ENCODE measurements around the gene ZFAND2A.
"Not testable (repeated sequence)": the region's sequence is repeated elsewhere in the genome, so short reads cannot be mapped to it uniquely, and the experiment has no call there.

The ZFAND2A gene

DNA sequence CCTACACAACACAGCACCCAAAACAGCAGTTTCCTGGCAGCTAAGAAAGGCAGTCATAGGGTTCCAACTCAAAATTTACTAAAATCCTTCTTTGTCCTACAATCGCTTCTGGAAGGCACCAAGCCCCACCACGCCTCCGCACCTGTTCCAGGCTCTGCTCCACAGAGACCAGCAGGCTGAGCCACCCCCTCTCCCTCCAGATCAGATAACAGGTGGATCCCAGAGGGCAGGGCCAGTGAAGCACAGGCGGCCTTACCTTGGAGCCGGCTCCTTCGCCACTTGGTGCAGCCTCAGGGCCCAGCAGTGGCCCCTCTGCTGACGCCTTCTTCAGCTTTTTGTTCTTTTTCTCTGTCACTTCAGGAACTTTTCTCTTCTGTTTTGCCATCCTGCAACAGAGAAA is 33.0 kb downstream of the ZFAND2A start:
- no peak for DNase-seq

DNA sequence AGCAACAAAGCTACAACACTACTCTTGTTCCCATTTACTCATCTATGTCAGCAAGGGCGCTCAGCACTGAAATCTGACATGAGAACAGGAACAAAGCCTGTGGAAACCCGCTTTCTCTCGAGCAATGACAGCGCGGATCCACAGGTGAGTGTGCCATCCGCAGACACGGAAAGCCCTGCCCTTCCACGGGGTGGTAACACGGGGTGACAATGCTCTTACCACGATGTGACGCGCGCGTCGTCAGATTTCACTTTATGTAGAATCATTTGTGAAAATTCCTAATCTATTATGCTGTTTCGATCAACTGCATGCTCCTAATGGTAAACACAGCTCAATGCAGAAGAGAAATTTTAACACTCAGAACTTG is 34.4 kb downstream of the ZFAND2A start:
- no peak for DNase-seq

DNA sequence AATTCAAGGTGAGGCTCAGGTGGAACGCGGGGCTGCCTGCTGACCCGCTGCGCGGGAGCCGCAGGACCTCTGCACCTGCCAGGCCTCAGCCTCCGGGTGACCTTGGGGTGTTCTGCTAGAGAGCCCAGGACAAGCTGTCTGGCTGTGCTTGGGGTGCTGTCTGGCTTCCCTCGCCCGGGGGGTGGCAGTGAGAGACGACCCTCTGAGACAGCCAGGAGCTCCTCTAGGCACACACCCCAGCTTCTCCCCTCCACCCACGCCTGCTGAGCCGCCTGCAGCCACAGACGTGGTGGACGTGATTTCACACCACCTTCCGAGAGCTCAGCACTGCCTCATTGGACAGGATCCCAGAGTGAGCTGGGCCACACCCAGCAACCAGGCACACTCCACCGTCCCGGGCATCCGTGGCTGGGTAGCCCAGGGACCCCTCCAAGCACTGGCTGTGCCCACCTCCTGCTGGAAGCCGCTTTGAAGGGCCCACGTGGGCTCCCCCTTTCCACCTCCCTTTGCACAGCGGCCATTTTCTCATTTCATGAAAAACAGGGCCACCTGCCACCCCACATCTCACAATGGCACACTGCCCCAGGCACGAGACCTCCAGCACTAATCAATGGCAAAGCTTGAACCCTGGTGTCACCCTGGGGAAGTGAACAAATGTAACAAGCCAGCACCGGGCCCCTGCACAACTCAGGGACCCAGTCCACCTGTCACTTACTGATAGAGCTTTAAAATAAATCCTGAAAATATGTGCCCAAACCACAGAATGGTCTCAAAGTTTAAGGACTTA is 35.0 kb downstream of the ZFAND2A start:
- DNase-seq = peak in 6 of 56 donors; percentile 7 to 39 (median 26)

DNA sequence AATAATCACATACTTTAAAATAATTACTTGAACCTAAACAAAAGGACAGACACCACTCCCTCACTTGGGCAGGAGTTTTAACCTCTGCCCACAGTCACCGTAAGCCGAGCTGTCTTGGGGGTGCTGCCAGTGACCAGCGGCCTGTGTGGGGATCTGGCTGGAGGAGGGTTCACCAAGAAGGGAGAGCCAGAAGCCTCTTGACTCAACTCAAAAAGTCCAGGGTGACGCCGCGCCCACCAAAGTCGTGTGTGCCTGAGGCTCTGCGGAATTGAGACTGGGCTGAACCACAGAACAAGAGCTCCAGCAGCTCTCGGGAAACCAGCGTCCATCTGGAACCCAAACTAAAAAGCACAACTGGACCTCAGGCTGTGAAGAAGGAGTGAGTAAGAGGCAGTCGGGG is 35.8 kb downstream of the ZFAND2A start:
- peak in 1 of 56 donors; percentile 28 for DNase-seq

DNA sequence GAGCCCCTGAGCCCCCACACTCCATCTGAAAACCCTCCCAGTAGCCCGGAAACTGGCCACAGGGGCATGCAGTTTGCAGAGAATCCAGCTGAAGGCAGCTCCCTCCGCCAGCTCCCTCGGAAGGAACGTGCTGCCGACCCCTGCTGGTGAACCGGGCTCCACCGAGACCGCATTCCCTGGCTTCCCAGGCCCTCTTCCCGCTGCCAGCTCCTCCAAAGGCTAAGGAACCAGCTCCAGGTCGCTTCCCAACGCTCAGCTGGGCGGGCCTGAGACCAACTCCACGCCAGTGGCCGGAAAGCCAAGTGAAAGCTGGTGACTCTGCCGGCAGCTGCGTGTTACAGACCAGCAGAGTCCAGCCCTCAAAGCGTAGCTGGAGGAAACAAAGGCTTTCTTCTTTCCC is 36.3 kb downstream of the ZFAND2A start:
- DNase-seq = peak in 50 of 56 donors; percentile 8 to 82 (median 56)

DNA sequence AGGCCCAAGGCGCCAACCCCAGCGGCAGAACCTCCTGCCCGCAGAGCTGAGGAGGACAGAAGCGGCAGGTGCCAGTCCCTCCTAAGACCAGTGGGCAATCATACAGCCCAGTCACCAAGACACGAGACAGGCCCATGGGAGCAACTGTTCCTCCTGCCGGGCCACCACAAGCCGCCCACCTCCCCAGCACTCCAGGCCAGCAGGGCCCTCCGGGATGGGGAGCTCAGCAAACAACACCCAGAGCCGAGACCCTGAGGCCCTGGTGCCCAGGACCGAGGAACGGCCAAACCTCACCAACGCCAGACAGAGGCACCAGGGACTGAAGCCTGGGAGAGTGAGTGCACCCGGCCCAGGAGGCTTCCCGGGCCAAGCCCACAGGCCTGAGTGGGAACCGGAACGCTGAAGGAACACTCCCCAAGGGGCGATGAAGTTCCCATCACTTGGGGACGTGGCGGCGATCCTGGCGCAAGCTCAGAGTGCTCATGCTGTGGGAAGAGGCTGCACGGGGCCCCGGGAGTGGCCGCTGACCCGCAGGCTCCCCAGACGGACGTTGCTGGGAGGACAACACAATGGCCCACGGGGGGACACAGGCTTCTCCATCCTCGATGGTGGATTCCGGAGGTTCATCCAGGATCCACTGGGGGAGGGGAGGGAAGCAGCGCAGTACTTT is 37.0 kb downstream of the ZFAND2A start:
- DNase-seq = no peak

DNA sequence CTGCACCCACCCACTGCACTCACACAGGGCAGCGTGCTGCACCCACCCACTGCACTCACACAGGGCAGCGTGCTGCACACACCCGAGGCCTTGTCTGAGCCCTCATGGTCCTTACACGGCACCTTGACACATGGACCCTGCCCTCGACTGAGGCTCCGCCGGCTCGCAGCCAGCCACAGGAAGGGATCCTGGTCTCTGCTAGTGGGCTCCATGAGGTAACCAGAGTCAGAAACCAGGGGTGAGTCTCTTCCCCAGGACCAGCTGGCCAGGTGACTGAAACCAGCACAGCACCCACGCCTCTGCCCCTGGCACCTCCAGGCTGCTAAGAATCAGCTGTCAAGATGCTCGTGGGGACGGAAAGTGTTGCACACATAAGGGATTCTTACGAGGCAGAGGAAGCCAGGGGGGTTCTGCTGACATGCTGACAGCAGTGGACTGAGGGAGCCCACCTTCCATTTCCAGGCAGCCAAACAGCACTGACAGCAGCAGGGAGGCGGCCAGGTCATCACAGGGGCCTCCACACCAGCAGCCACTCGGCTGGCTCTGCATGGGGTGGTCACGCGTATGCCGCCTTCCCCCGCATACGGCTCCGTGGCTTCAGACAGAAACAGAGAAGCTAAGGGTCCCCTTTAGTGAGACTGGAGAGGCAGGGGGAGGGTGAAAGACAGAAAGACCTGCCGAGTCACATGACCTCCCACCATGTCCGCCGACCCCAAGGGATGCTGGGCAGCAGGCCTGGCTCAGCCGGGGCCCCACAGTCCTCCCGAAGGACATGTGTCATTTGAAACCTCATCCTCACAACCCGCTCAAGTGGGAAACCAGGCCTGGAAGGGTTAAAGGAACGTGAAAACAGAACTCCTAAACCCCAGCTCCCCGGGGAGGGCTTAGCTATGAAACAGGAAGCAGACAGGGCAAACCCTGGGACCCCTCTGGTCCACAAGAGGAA is 37.8 kb downstream of the ZFAND2A start:
- no peak for DNase-seq

DNA sequence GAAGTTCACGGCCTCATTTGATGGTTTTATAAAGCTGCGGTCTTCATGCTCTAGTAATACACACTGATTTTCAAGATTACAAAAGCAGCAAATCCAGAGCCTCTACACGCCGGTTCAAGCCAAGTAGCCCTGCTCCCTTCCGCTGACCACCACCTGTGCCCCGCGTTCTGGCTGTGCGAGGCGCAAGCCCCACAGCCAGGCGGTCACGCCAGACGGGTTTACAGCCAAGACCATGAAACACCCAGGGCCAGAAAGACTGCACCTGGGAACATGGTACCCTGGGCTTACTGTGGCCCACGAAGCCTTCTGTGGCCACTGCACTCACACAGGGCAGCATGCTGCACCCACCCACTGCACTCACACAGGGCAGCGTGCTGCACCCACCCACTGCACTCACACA is 38.5 kb downstream of the ZFAND2A start:
- no peak for DNase-seq

DNA sequence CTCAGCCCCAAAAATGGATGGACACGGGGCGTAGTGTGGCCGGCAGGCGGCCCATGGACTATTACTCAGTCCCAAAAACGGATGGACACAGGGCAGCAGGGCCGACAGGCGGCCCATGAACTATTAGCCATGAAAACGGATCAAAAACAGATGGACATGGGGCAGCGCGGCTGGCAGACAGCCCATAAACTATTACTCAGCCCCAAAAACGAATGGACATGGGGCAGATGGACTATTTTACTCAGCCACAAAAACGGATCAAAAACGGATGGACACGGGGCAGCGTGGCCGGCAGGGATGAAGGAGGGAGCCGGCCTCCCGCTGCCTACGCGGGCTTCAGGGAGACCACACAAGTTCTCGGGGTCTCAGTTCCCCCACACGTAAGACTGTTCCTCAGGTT is 39.2 kb downstream of the ZFAND2A start:
- no peak for DNase-seq

DNA sequence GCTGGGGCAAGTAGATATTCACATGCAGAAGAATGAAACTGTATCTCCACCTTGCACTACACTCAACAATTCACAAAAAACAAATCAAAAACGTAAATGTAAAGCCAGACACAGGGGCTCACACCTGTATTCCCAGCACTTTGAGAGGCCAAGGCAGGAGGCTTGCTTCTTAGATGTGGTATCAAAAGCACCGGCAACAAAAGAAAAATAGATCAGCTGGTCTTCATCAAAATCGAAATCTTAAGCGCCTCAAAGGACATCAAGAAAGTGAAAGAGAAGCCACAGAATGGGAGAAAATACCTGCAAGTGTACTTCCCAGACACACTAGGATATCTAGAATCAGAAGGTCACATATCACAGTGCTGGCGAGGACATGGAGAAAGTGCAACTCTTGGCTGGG is 40.8 kb downstream of the ZFAND2A start:
- no peak for DNase-seq

DNA sequence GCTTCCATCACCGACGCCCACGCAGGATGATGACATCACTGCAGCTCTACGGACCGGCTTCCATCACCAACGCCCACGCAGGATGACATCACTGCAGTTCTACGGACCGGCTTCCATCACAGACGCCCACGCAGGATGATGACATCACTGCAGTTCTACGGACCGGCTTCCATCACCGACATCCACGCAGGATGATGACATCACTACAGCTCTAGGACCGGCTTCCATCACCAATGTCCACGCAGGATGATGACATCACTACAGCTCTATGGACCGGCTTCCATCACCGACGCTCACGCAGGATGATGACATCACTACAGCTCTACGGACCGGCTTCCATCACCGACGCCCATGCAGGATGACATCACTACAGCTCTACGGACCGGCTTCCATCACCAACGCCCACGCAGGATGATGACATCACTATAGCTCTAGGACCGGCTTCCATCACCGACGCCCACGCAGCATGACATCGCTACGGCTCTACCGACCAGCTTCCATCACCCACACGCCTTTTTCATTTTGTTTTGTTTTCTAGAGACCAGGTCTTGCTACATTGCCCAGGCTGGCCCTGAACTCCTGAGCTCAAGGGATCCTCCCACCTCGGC is 42.6 kb downstream of the ZFAND2A start:
- DNase-seq = no peak

DNA sequence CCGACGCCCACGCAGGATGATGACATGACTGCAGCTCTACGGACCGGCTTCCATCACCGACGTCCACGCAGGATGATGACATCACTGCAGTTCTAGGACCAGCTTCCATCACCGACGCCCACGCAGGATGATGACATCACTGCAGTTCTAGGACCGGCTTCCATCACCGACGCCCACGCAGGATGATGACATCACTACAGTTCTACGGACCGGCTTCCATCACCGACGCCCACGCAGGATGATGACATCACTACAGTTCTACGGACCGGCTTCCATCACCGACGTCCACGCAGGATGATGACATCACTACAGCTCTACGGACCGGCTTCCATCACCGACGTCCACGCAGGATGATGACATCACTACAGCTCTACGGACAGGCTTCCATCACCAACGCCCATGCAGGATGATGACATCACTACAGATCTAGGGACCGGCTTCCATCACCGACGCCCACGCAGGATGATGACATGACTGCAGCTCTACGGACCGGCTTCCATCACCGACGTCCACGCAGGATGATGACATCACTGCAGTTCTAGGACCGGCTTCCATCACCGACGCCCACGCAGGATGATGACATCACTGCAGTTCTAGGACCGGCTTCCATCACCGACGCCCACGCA is 43.5 kb downstream of the ZFAND2A start:
- not testable (repeated sequence) for DNase-seq

DNA sequence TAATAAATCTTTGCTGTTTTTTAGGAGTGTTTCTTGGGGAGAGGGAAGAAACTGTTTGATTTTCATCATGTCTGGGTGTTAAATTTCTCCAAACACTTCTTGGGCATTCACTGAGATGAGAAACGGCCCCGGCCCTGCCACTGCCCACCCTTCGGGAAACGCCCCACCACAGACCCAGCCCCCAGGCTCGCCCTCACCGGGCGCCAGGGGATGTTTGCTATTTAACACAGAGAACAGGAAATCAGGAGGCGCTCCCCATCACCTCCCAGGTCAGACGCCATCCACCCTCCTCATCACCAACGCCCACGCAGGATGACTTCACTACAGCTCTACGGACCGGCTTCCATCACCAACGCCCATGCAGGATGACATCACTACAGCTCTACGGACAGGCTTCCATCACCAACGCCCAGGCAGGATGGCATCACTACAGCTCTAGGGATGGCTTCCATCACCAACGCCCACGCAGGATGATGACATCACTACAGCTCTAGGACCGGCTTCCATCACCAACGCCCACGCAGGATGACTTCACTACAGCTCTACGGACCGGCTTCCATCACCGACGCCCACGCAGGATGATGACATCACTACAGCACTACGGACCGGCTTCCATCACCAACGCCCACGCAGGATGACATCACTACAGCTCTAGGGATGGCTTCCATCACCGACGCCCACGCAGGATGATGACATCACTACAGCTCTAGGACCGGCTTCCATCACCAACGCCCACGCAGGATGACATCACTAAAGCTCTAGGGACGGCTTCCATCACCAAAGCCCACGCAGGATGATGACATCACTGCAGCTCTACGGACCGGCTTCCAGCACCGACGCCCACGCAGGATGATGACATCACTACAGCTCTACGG is 44.6 kb downstream of the ZFAND2A start:
- DNase-seq = peak in 1 of 56 donors; percentile 69

DNA sequence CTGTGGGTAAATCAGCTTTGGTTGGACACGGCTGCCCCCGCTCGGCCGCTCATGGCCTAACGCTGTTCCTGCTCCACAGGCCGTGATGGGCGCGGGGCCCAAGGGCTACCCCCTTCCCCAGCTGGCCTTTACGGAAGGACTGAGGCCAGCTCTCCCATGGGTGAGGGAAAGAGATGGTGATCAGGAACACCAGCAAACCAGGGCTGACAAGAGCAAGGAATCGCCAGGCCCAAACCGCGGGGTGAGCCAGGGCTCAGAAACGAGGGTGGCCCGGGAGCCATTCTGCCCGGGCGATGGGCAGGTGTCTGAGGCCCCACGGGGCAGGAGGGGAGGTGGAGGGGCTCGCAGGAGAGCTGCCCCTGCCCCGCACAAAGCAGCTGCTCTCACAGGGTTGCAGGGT is 45.5 kb downstream of the ZFAND2A start:
- DNase-seq = no peak

DNA sequence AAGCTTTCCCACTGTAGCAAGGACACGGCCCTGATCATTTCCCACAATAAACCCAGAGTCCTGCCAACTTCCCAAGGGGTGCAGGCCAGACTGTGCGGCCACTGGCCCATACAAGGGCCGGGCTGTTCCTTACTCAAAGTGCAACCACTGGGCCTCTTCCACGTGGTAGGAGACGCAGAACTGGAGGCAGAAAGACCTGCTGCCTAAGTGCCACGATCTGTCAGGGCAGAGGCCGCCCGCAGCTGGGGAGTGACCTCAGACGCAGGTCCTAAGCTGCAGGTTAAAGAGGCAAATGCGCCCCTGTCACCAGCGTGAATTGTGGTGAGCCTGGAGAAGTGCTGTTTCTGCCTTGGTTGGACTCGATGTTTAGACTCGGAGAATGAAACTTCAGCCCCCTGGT is 45.9 kb downstream of the ZFAND2A start:
- peak in 5 of 56 donors; percentile 18 to 31 (median 28) for DNase-seq

DNA sequence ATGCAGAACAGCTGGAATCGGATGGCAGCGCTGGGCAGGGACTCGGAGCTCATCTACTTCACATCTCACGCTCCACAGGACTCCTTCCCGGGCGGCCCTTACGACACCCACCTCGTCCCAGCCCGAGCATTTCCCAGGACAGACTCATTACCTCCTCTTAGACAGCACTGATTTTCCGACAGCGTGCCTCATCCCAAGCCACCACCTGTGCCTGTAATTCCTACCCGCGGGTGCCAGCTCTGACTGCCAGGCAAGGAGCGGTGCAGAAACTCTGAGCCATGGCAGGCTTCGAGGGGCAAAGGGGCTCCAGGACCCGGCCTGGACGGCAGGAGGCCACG is 46.5 kb downstream of the ZFAND2A start:
- no peak for DNase-seq

DNA sequence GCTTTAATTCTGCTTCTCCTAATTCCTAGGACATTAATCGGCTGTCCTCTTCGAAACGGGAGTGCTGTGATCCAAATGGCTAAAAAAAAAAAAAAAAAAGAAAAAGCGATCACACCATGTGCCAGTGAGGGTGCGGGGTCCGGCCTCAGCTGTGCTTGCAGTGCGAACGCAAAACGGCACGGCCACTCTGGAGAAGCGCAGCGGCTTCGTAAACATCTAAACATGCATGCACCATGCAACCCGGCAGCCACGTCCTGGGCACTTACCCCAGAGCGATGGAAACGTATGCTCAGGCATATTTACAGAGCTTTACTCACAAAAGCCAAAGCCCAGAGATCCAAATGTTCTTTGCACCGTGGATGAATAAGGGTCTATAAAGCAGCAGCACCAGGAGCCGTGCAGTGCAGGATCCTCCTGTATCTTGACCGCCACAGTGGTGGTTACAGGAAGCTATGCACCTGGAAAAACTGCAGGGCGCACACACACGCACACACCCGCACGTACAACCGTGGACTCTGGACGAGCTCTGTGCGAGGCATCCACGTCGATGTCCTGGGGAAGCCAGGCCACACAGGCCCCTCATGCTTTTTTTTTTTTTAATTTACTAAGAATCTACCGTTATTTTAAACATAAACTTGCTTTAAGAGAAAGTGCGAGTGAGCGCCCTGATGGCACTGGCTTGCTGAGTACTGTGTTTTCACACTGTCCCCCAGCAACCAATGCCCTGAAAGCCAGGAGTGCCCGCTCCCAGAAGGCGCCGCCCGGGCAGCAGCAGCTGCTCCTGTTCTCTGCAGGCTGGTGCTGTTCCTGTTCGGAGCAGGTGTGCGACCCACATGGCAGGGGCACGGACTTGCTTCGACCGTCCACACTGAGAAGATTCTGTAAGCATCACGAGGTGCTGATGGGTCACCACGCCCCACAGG is 47.1 kb downstream of the ZFAND2A start:
- DNase-seq = no peak

DNA sequence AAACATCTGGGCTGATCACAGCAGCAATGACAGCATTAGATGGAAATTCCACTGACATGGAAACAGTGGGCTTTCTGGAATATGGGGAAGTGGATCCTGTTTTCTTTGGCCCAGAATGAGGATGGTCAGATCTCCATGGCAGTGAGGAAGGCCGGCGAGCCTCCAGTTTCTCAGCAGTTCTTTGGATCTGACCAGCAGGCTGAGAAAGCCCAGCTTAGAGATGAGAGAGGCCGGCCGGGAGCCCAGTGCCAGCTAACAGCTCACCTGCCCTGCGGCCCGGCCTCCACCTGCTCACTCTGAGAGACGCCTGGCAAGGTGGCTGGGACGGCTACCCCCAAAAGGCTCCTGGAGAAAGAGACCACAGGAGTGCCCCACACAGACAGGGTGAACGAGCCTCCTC is 47.9 kb downstream of the ZFAND2A start:
- no peak for DNase-seq

DNA sequence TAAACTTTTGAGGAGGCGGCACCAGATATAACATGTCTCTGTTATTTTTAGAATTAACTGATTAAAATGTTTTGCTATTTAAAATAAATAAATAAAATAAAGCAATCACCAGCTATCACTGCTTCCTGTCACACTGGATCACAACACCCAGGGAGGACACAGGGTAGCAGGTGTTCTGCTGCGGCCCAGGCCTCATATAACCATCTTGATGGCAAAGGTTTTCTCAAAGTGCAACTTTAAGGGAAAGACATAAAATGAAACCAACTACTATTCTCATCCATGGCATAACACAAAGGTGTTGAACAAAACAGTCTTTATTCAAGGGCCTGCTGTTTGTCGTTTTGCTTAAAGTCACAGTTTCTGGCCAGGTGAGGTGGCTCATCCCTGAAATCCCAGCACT is 48.8 kb downstream of the ZFAND2A start:
- no peak for DNase-seq

Data from amygdala (tissue), 56 donors.